GM18861 (cell line): Measurements from ENCODE around the gene HERPUD1.
A peak's percentile ranks its signal among the peaks of the same experiment; 100 is the strongest.
"Not testable (repeated sequence)": the region's sequence is repeated elsewhere in the genome, so short reads cannot be mapped to it uniquely, and the experiment has no call there.

Source experiments
- ATAC-seq: cut with Tn5 transposase; IDR thresholded peaks from one replicate; pipeline ENCODE4 v1.9.1; 2021; ENCODE audit not compliant: unreplicated experiment

The HERPUD1 gene

GRCh38 chr16:56977823-56978430, 46.0 kb downstream of the HERPUD1 start:
- no peak for ATAC-seq

GRCh38 chr16:56980201-56980535, 48.2 kb downstream of the HERPUD1 start:
- ATAC-seq, result no peak

- ATAC-seq, result peak; percentile 46
These were observed 49.1 kb downstream of the HERPUD1 start for GRCh38 chr16:56980792-56981724.

GRCh38 chr16:56981729-56982271, 49.9 kb downstream of the HERPUD1 start:
- no peak for ATAC-seq

- no peak for ATAC-seq
These were observed 50.8 kb downstream of the HERPUD1 start for GRCh38 chr16:56982695-56983094.

GRCh38 chr16:56983211-56983751, 51.3 kb downstream of the HERPUD1 start:
- ATAC-seq, result no peak

GRCh38 chr16:56984639-56985038, 52.7 kb downstream of the HERPUD1 start:
- ATAC-seq, result no peak

- no peak for ATAC-seq
These were observed 53.5 kb downstream of the HERPUD1 start for GRCh38 chr16:56985288-56985961.

- ATAC-seq, result no peak
These were observed 54.0 kb downstream of the HERPUD1 start for GRCh38 chr16:56985962-56986360.

GRCh38 chr16:56986361-56986760, 54.4 kb downstream of the HERPUD1 start:
- ATAC-seq, result no peak

GRCh38 chr16:56986908-56987307, 55.0 kb downstream of the HERPUD1 start:
- ATAC-seq, result not testable (repeated sequence)

- ATAC-seq, result no peak
These were observed 55.8 kb downstream of the HERPUD1 start for GRCh38 chr16:56987692-56988091.

- ATAC-seq, result no peak
These were observed 56.4 kb downstream of the HERPUD1 start for GRCh38 chr16:56988161-56988947.

- peak; percentile 65 for ATAC-seq
These were observed 57.3 kb downstream of the HERPUD1 start, which contains the start of gene NLRC5 for GRCh38 chr16:56988948-56989945. Gene NLRC5 (plus strand): TSS chr16:56989557. CDS start chr16:57020713, 31,156 bp downstream.

- no peak for ATAC-seq
These were observed 58.0 kb downstream of the HERPUD1 start for GRCh38 chr16:56989988-56990387.

GRCh38 chr16:56990407-56991286, 58.7 kb downstream of the HERPUD1 start:
- ATAC-seq, result no peak

- not testable (repeated sequence) for ATAC-seq
These were observed 60.5 kb downstream of the HERPUD1 start for GRCh38 chr16:56992431-56992830.

GRCh38 chr16:56993204-56993603, 61.3 kb downstream of the HERPUD1 start:
- no peak for ATAC-seq
